HEK293T (cell line): ENCODE measurements around the gene CPAMD8.
"Not testable (repeated sequence)": the region's sequence is repeated elsewhere in the genome, so short reads cannot be mapped to it uniquely, and the experiment has no call there.

ENCODE experiments used
- CTCF ChIA-PET: fragments of 350-600 bp; formaldehyde crosslinking; extraction: SDS; loops from one replicate; lab custom pipeline; 2021; ENCODE audit warnings: antibody characterized with exemption, inconsistent platforms; lab: Yijun Ruan, JAX
- POLR2A ChIA-PET: fragments of 350-600 bp; formaldehyde crosslinking; extraction: SDS; loops from one replicate; lab custom pipeline; 2020; ENCODE audit warnings: antibody characterized with exemption, inconsistent platforms; lab: Yijun Ruan, JAX
- DNase-seq: peaks from one replicate; pipeline ENCODE4 v3.0.0; 2012; ENCODE audit warnings: mixed read lengths; ENCODE audit errors: extremely low spot score
- ARNT ChIP-seq: fragments of 450-650 bp; IDR thresholded peaks from 2 replicates; pipeline ENCODE4 v1.6.1; 2017; ENCODE audit warnings: mild to moderate bottlenecking
- BHLHE40 ChIP-seq: fragments of 450-650 bp; IDR thresholded peaks from 2 replicates; pipeline ENCODE4 v1.6.1; 2016; ENCODE audit warnings: mild to moderate bottlenecking, moderate library complexity, borderline replicate concordance
- CTBP1 ChIP-seq: fragments of 450-650 bp; IDR thresholded peaks from 2 replicates; pipeline ENCODE4 v1.6.1; 2016; ENCODE audit warnings: borderline replicate concordance
- ELF4 ChIP-seq: fragments of 450-650 bp; IDR thresholded peaks from 2 replicates; pipeline ENCODE4 v1.6.1; 2017; ENCODE audit warnings: antibody characterized with exemption
- FOXA1 ChIP-seq: fragments of 450-650 bp; IDR thresholded peaks from 2 replicates; pipeline ENCODE4 v1.6.1; 2016; ENCODE audit warnings: mild to moderate bottlenecking
- FOXK2 ChIP-seq: fragments of 450-650 bp; IDR thresholded peaks from 2 replicates; pipeline ENCODE4 v1.6.1; 2016; ENCODE audit warnings: mild to moderate bottlenecking
- FOXM1 ChIP-seq: fragments of 450-650 bp; IDR thresholded peaks from 2 replicates; pipeline ENCODE4 v1.6.1; 2017; ENCODE audit warnings: mild to moderate bottlenecking, borderline replicate concordance
- HDGF ChIP-seq: fragments of 450-650 bp; IDR thresholded peaks from 2 replicates; pipeline ENCODE4 v1.6.1; 2017; ENCODE audit warnings: antibody characterized with exemption, borderline replicate concordance
- L3MBTL2 ChIP-seq: fragments of 450-650 bp; conservative IDR thresholded peaks from 2 replicates; pipeline ENCODE4 v1.6.1; 2016; ENCODE audit warnings: mild to moderate bottlenecking
- LEF1 ChIP-seq: fragments of 450-650 bp; IDR thresholded peaks from 2 replicates; pipeline ENCODE4 v1.6.1; 2017; ENCODE audit warnings: mild to moderate bottlenecking, borderline replicate concordance
- NFRKB ChIP-seq: fragments of 450-650 bp; IDR thresholded peaks from 2 replicates; pipeline ENCODE4 v1.6.1; 2016; ENCODE audit warnings: mild to moderate bottlenecking, moderate library complexity
- PKNOX1 ChIP-seq: fragments of 450-650 bp; IDR thresholded peaks from 2 replicates; pipeline ENCODE4 v1.6.1; 2016
- SP1 ChIP-seq: fragments of 450-650 bp; IDR thresholded peaks from 2 replicates; pipeline ENCODE4 v1.6.1; 2017
- SUZ12 ChIP-seq: fragments of 450-650 bp; IDR thresholded peaks from 2 replicates; pipeline ENCODE4 v1.6.1; 2016; ENCODE audit warnings: mild to moderate bottlenecking
- TARDBP ChIP-seq: fragments of 450-650 bp; IDR thresholded peaks from 2 replicates; pipeline ENCODE4 v1.6.1; 2016
- ZNF384 ChIP-seq: fragments of 450-650 bp; IDR thresholded peaks from 2 replicates; pipeline ENCODE4 v1.6.1; 2016

The CPAMD8 gene

DNA sequence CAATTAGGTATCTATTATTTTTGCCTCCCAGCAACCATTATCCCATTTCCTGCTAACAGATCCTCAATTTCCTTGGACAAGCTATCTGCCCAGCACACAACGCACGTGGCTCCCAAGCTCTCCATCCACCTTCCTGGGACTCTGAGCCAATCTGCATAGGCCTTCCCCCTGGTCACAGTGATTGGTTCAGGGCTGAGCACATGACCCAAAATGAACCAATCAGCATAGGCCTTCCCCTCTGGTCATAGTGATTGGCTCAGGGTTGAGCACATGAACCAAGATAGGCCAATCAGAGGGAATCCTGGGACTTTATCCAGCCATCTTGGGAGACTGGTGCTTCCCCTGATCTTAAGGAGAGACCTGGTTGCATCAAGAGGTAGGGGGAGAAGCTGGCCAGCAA lies 5.8 kb downstream of the CPAMD8 start:
- ChIA-PET CTCF (interaction anchor here (0.6 kb wide), 1 partner anchor 84 kb away, joined by 3 read pairs; no protein-coding TSS in a partner anchor), POLR2A (no interaction called here)
- no peak for TF ChIP-seq TARDBP
- no peak for DNase-seq

DNA sequence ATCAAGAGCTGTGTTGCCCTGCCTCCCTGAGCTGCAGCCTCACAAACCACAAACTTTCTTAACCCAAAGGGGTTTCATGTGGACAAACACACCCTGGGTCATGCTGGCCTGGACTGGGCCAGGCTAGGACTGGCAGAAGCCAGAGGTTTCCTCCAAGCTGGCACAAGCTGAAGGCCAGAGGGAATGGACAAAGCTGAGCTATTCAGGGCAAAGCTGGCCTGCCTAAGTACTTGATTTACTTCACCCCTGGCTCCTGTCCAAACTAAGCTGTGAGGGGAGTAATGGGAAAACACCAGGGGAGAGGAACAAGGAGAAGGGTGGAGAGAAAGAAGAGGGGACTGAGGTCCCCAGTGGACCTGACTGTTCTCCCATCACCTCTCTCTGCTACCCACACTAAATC lies 6.2 kb downstream of the CPAMD8 start:
- DNase-seq: no peak
- no peak for TF ChIP-seq LEF1
- TF ChIP-seq FOXA1: no peak
- no peak for TF ChIP-seq PKNOX1
- no peak for TF ChIP-seq ZNF384
- TF ChIP-seq ARNT: no peak
- no peak for TF ChIP-seq NFRKB
- TF ChIP-seq CTBP1: no peak
- TF ChIP-seq BHLHE40: no peak
- TF ChIP-seq SP1: no peak
- TF ChIP-seq SUZ12: no peak
- no peak for TF ChIP-seq L3MBTL2
- TF ChIP-seq ELF4: no peak
- no peak for TF ChIP-seq FOXM1
- no peak for TF ChIP-seq HDGF
- no peak for TF ChIP-seq TARDBP
- TF ChIP-seq FOXK2: no peak
- ChIA-PET CTCF (no interaction called here), POLR2A (no interaction called here)

- CTCF ChIA-PET: not testable (repeated sequence)
These were observed 12.3 kb downstream of the CPAMD8 start for GRCh38 chr19:17014212-17014861.

GRCh38 chr19:17011485-17011884 lies 15.1 kb downstream of the CPAMD8 start:
- CTCF ChIA-PET: no interaction called here
- TF ChIP-seq SP1 (no peak), PKNOX1 (no peak), SUZ12 (no peak), FOXM1 (no peak), ARNT (no peak)
- POLR2A ChIA-PET: no interaction called here
- DNase-seq: no peak

More at GRCh38 chr19:17014212-17014861, 12.3 kb downstream of the CPAMD8 start:
- POLR2A ChIA-PET, DNase-seq: not testable (repeated sequence)

DNA sequence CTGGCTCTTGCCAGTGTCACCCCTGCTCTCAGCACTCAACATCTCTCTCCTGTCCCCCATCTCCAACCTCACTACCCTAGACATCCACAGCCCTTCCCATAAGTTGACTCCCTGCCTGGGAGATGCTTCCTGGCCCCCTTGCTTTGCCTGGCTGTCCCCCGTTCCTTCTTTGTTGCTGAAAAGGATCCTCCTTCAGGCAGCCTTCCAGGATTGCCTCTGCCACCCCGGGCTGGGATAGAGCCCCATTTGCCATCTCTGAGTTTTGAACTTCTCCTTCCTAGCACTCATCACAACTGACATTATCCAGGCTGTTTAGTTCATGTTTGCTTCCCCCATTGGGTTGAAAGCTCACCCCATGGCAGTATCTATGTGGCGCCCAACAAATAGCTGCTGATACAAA lies 20.0 kb downstream of the CPAMD8 start:
- POLR2A ChIA-PET: no interaction called here
- TF ChIP-seq SP1 (no peak), SUZ12 (no peak), LEF1 (no peak), FOXM1 (no peak), PKNOX1 (no peak), ZNF384 (no peak), FOXA1 (no peak), ARNT (no peak)
- CTCF ChIA-PET: no interaction called here
- DNase-seq: no peak

DNA sequence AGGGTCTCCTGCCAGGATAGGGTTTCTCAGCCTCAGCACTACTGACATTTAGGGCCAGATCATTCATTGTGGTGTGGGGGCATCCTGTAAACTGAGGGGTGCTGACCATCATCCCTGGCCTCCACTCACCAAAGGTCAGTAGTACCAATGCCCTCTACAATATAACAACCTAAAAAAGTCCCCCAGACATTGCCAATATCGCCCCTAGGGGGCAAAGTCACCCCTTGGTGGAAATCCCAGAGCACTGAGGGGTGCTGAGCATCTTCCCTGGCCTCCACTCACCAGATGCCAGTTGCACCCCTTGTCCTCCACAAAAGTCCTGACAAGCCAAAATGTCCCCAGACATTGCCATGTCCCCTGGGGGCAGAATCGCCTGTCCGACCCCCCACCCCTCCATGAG lies 21.6 kb downstream of the CPAMD8 start:
- no peak for DNase-seq
- TF ChIP-seq HDGF (no peak), PKNOX1 (no peak), FOXA1 (no peak)
- POLR2A ChIA-PET: no interaction called here
- CTCF ChIA-PET: no interaction called here

DNA sequence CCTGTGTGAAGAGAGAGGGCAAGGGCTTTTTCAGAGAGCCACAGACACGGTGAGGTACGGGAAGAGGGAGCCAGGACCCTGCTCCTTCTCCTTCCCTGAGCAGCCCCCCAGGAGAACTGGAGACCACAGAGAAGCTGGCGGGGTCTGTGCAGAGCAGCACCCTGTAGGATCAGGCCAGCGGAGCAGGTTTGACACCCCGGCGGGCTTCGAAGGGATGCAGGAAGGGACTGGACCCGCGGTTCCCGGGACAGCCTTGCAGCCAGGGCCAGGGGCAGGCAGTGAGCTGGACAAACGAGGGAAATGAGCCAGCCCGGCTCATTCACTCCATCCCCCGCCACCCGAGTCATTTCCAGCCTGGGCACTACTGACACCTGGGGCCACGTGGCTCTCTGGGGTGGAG lies 22.2 kb downstream of the CPAMD8 start:
- POLR2A ChIA-PET: no interaction called here
- no peak for DNase-seq
- TF ChIP-seq TARDBP: no peak
- CTCF ChIA-PET: no interaction called here

- ChIA-PET CTCF (no interaction called here), POLR2A (no interaction called here)
- DNase-seq: no peak
- no peak for TF ChIP-seq FOXM1
- no peak for TF ChIP-seq ELF4
- TF ChIP-seq ARNT: no peak
- TF ChIP-seq L3MBTL2: no peak
- no peak for TF ChIP-seq HDGF
- TF ChIP-seq BHLHE40: no peak
- no peak for TF ChIP-seq SP1
- no peak for TF ChIP-seq ZNF384
- no peak for TF ChIP-seq FOXK2
- TF ChIP-seq CTBP1: no peak
- no peak for TF ChIP-seq FOXA1
- no peak for TF ChIP-seq SUZ12
- no peak for TF ChIP-seq PKNOX1
- no peak for TF ChIP-seq TARDBP
- no peak for TF ChIP-seq LEF1
- TF ChIP-seq NFRKB: no peak
These were observed 24.2 kb downstream of the CPAMD8 start for GRCh38 chr19:17002455-17002854.
